Measurements from ENCODE around the gene TANGO6.

- TF ChIP-seq CTCF (conservative IDR thresholded peaks at IDR 0.05 in 1 of 2, IDR thresholded peaks at IDR 0.05 in 1 of 2; ENCODE audit: extremely low read depth in 1 of 2, insufficient read depth in 1 of 2, low read depth in 1 of 2, low read length in 2 of 2) (no peak), EZH2 (IDR thresholded peaks at IDR 0.05; ENCODE audit: borderline replicate concordance, low read length) (no peak)
Observed at GRCh38 chr16:69029121-69029520, 185.8 kb downstream of the TANGO6 start.
